CD4-positive, alpha-beta T cell (primary cell): ENCODE measurements around the gene INO80E. TPM values are rescaled to one million over a fixed set of nuclear protein-coding genes. Genes with fewer than 3 reads are reported as not detected.

Source experiments
- ATAC-seq: fragments of 200-7000 bp; cut with Tn5 transposase; one replicate; pipeline ENCODE4 v1.10.0; 2022; ENCODE audit warnings: mild to moderate bottlenecking; ENCODE audit not compliant: poor library complexity
- CTCF ChIA-PET: fragments of 350-600 bp; sonication (Branson Sonifier 250); formaldehyde crosslinking; loops from one replicate; lab custom pipeline; 2021; ENCODE audit warnings: antibody characterized with exemption, inconsistent platforms; lab: Charles Lee
- POLR2A ChIA-PET: fragments of 350-600 bp; sonication (Branson Sonifier 250); formaldehyde crosslinking; loops from one replicate; lab custom pipeline; 2021; ENCODE audit warnings: antibody characterized with exemption, inconsistent platforms; lab: Charles Lee
- DNase-seq, 14 experiments: peaks; one replicate each; pipeline ENCODE4 v3.0.0-alpha.2; 2013 to 2020; ENCODE audit warnings: mixed read lengths in 2 of 14
- H3K27ac ChIP-seq, 2 donors: one replicate each; pipeline versions ENCODE4 v1.5.1 to v1.7.0; 2013; ENCODE audit warnings: low read length in 2 of 2, low read depth in 1 of 2, mild to moderate bottlenecking in 1 of 2
- H3K27me3 ChIP-seq, 2 experiments: 1 replicate in 1 of 2; 2 replicates in 1 of 2; pipeline versions ENCODE4 v1.6.1 to v1.7.0; 2013; ENCODE audit warnings: low read length in 2 of 2, control low read depth in 1 of 2, mild to moderate bottlenecking in 1 of 2, moderate library complexity in 1 of 2; ENCODE audit not compliant: insufficient read depth in 2 of 2, control insufficient read depth in 1 of 2
- H3K36me3 ChIP-seq: one replicate; pipeline ENCODE4 v1.6.1; 2013; ENCODE audit warnings: low read length, control low read depth; ENCODE audit not compliant: insufficient read depth
- H3K4me1 ChIP-seq: one replicate; pipeline ENCODE4 v1.6.1; 2013; ENCODE audit warnings: low read length, control low read depth; ENCODE audit not compliant: insufficient read depth
- H3K4me3 ChIP-seq: one replicate; pipeline ENCODE4 v1.5.1; 2013; ENCODE audit warnings: mild to moderate bottlenecking, low read length, moderate library complexity
- H3K9me3 ChIP-seq, 2 experiments: 1 replicate in 1 of 2; 2 replicates in 1 of 2; pipeline versions ENCODE4 v1.6.1 to v1.7.0; 2013; ENCODE audit warnings: low read length in 2 of 2, mild to moderate bottlenecking in 2 of 2, control low read depth in 1 of 2, moderate library complexity in 1 of 2; ENCODE audit not compliant: control insufficient read depth in 1 of 2, insufficient read depth in 1 of 2
- H3K27ac Mint-ChIP-seq: one replicate; pipeline ENCODE4 v1.8.0; 2020; ENCODE audit warnings: mixed read lengths
- H3K27me3 Mint-ChIP-seq: one replicate; pipeline ENCODE4 v1.8.0; 2021; ENCODE audit warnings: mixed read lengths
- H3K36me3 Mint-ChIP-seq: one replicate; pipeline ENCODE4 v1.8.0; 2021; ENCODE audit warnings: low read depth, mixed read lengths
- H3K4me1 Mint-ChIP-seq: one replicate; pipeline ENCODE4 v1.8.0; 2021; ENCODE audit warnings: low read depth, mixed read lengths
- H3K4me3 Mint-ChIP-seq: one replicate; pipeline ENCODE4 v1.8.0; 2020; ENCODE audit warnings: mild to moderate bottlenecking, mixed read lengths
- H3K9me3 Mint-ChIP-seq: one replicate; pipeline ENCODE4 v1.8.0; 2020; ENCODE audit warnings: mixed read lengths
- CTCF ChIP-seq: fragments of 200-600 bp; IDR thresholded peaks from one replicate; pipeline ENCODE4 v1.8.0; 2022; ENCODE audit warnings: antibody characterized with exemption, mild to moderate bottlenecking
- intact Hi-C, 2 experiments: fragments of 100-400 bp; cut with DNase I in 1 of 2; cut with micrococcal nuclease in 1 of 2; formaldehyde crosslinking; loops; one replicate each; pipeline versions ENCODE4 v1.15.1 to v1.9.0; 2023 to 2025; cut with DNase I, micrococcal nuclease
- total RNA-seq, 174 experiments: library from RNA in 2 of 174; stranded (reverse) in 2 of 174; gene quantifications; one replicate each; pipeline ENCODE4 v1.2.3 and lab custom pipeline; 2021 to 2026

INO80E gene
- total RNA-seq, 2 experiments from 2014 or later, result 54.6 to 57.6 TPM

GRCh38 chr16:30009085-30009862, 13.2 kb downstream of the INO80E start:
- ChIA-PET POLR2A (no interaction called here), CTCF (no interaction called here)
- no peaks in the 10 kb centered on the region for H3K36me3 ChIP-seq
- Mint-ChIP-seq H3K4me1 (peaks cover 16% of the 10 kb centered on the region), H3K4me3 (peak overlapping the region; percentile 66), H3K9me3 (no peaks in the 10 kb centered on the region), H3K36me3 (no peaks in the 10 kb centered on the region), H3K27me3 (peaks cover 22% of the 10 kb centered on the region), H3K27ac (no peak overlapping the region)
- intact Hi-C loops, result loop anchor here in 1 of 2 experiments (5.0 kb wide), 1 partner anchor 307 kb away; no protein-coding TSS in a partner anchor
- no peak overlapping the region for H3K27ac ChIP-seq
- peaks cover 0 to 17% of the 10 kb centered on the region in 2 experiments for H3K9me3 ChIP-seq
- peaks cover 19 to 20% of the 10 kb centered on the region in 2 experiments for H3K27me3 ChIP-seq
- TF ChIP-seq CTCF, result no peak
- DNase-seq (no peak), ATAC-seq (no peak)
- peaks cover 28% of the 10 kb centered on the region for H3K4me1 ChIP-seq
- H3K4me3 ChIP-seq, result no peak overlapping the region

DNA sequence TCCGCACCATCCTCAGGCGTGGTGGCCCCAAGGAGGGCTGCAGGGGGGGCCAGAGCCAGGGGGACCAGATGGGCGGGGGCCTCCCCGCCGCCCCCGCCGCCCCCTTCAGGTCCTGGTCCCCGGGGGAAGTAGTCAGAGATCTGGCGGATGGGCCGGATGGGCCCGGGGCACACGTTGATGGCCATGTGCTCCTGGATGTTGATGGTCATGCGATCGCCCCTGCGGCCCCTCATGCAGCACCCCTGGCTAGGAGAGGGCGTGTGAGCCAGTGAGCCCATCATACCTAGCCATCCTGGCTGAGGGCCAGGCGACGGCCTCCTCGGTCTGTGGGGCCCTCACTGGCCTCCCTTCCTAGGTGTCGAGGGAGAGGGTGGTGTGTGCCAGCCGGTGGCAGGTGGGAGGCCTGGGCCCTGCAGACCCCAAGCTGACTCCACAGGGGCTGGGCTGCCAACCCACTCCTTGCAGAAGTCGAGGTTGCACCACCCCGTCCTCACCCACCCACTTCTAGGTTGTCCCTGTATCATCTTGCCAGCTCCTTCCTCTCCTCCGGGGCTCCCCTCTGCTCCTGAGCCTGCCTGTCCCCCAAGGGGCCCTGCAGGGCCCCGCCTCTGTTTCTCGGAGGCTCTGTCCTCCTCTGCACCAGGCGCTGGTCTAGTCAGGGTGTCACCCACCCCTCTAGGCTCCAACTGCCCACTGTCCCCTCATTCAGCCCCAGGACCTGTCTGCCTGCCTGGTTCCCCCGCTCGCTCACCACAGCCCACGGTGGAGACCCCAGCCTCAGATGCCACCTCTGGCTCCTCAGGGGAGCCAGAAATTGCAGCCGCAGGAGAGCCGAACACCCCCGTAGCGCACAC, 14.2 kb downstream of the INO80E start:
- Mint-ChIP-seq H3K36me3 (no peaks in the 10 kb centered on the region), H3K4me3 (peak overlapping the region; percentile 76), H3K4me1 (peaks cover 16% of the 10 kb centered on the region), H3K27me3 (peaks cover 22% of the 10 kb centered on the region), H3K27ac (no peak overlapping the region), H3K9me3 (no peaks in the 10 kb centered on the region)
- peaks cover 21% of the 10 kb centered on the region for H3K4me1 ChIP-seq
- intact Hi-C loops, result loop anchor here in 1 of 2 experiments (5.0 kb wide), 1 partner anchor 308 kb away; no protein-coding TSS in a partner anchor
- no peak for TF ChIP-seq CTCF
- no peak for DNase-seq
- no peaks in the 10 kb centered on the region for H3K36me3 ChIP-seq
- H3K27me3 ChIP-seq, result peaks cover 19 to 20% of the 10 kb centered on the region in 2 experiments
- peak overlapping the region; percentile 34 for H3K4me3 ChIP-seq
- peaks cover 0 to 17% of the 10 kb centered on the region in 2 experiments for H3K9me3 ChIP-seq
- no peak for ATAC-seq
- CTCF ChIA-PET, result no interaction called here
- POLR2A ChIA-PET, result interaction anchor here (0.7 kb wide), 1 partner anchor 344 kb away, joined by 4 read pairs; no protein-coding TSS in a partner anchor
- no peak overlapping the region for H3K27ac ChIP-seq

- intact Hi-C loops, result no loop called here
- Mint-ChIP-seq H3K4me1 (peaks cover 11% of the 10 kb centered on the region), H3K4me3 (peak within 1 kb of the TSS; percentile 89), H3K27ac (no peak within 1 kb of the TSS), H3K9me3 (no peaks in the 10 kb centered on the region), H3K36me3 (no peaks in the 10 kb centered on the region), H3K27me3 (peaks cover 22% of the 10 kb centered on the region)
- Histone ChIP-seq H3K9me3 (peaks cover 0 to 17% of the 10 kb centered on the region in 2 experiments), H3K27ac (no peak within 1 kb of the TSS), H3K36me3 (no peaks in the 10 kb centered on the region), H3K27me3 (peaks cover 19 to 20% of the 10 kb centered on the region in 2 experiments), H3K4me1 (peaks cover 19% of the 10 kb centered on the region), H3K4me3 (peak within 1 kb of the TSS; percentile 47)
- DNase-seq, result peak in 9 of 14 experiments; percentile 20 to 59 (median 34)
- ChIA-PET CTCF (no interaction called here), POLR2A (interaction anchor here (0.7 kb wide), 1 partner anchor 14 kb away, joined by 3 read pairs; no protein-coding TSS in a partner anchor)
- no peak for TF ChIP-seq CTCF
- peak; percentile 85 for ATAC-seq
Observed at GRCh38 chr16:30010844-30011713, 15.0 kb downstream of the INO80E start, which contains the start of gene DOC2A. Gene DOC2A (minus strand): TSS chr16:30011027. CDS start chr16:30010222, 805 bp downstream.
